ENCODE results near the gene TOMM70. TPM values are rescaled to one million over a fixed set of nuclear protein-coding genes. Genes with fewer than 3 reads are reported as not detected.

Gene TOMM70
- total and polyA plus RNA-seq, 3 donors from 2014 or later: 32.9 to 43.3 (median 35.4) TPM

- TF ChIP-seq POLR2A (IDR thresholded peaks at IDR 0.05): no peak
- TF ChIP-seq CTCF (IDR thresholded peaks at IDR 0.05): no peak
- H3K9me3 ChIP-seq: no peaks in the 10 kb centered on the region
- no peak overlapping the region for H3K27ac ChIP-seq
- H3K27me3 ChIP-seq: no peaks in the 10 kb centered on the region
- H3K4me3 ChIP-seq: no peak overlapping the region
- no peaks in the 10 kb centered on the region for H3K36me3 ChIP-seq (ENCODE audit: low read depth, missing control alignments)
- no peaks in the 10 kb centered on the region for H3K4me1 ChIP-seq
- DNase-seq: no peak
- intact Hi-C loops (cut with DNase I; ENCODE audit: low total_unique reads): no loop called here
- 84 to 95% methylated on average over 3 of the region's 3 CpGs for WGBS, 2 donors
Observed at GRCh38 chr3:100364421-100364820, 36.5 kb downstream of the TOMM70 start.

- WGBS, 2 donors: 84 to 86% methylated on average over 1 of the region's 1 CpG
- intact Hi-C loops (cut with DNase I; ENCODE audit: low total_unique reads): no loop called here
- no peaks in the 10 kb centered on the region for H3K4me1 ChIP-seq
- no peak for DNase-seq
- TF ChIP-seq POLR2A (IDR thresholded peaks at IDR 0.05) (no peak), CTCF (IDR thresholded peaks at IDR 0.05) (no peak)
- H3K4me3 ChIP-seq: no peak overlapping the region
- H3K36me3 ChIP-seq (ENCODE audit: low read depth, missing control alignments): no peaks in the 10 kb centered on the region
- H3K9me3 ChIP-seq: no peaks in the 10 kb centered on the region
- no peaks in the 10 kb centered on the region for H3K27me3 ChIP-seq
- no peak overlapping the region for H3K27ac ChIP-seq
Observed at GRCh38 chr3:100361897-100362296, 39.0 kb downstream of the TOMM70 start.

- whole genome bisulfite sequencing, 2 donors: 89 to 94% methylated on average over 4 of the region's 4 CpGs
- no peaks in the 10 kb centered on the region for H3K36me3 ChIP-seq (ENCODE audit: low read depth, missing control alignments)
Observed at GRCh38 chr3:100360757-100361496, 40.0 kb downstream of the TOMM70 start.

GRCh38 chr3:100359035-100359434 is 41.9 kb downstream of the TOMM70 start:
- Histone ChIP-seq H3K4me3 (no peak overlapping the region), H3K9me3 (no peaks in the 10 kb centered on the region), H3K4me1 (no peaks in the 10 kb centered on the region), H3K27ac (no peak overlapping the region), H3K27me3 (no peaks in the 10 kb centered on the region), H3K36me3 (ENCODE audit: low read depth, missing control alignments) (no peaks in the 10 kb centered on the region)
- intact Hi-C loops (cut with DNase I; ENCODE audit: low total_unique reads): no loop called here
- DNase-seq: no peak
- no peak for TF ChIP-seq CTCF (IDR thresholded peaks at IDR 0.05)
- no peak for TF ChIP-seq POLR2A (IDR thresholded peaks at IDR 0.05)
- 89 to 93% methylated on average over 3 of the region's 3 CpGs for WGBS, 2 donors

More at GRCh38 chr3:100360757-100361496, 40.0 kb downstream of the TOMM70 start:
- no peaks in the 10 kb centered on the region for H3K9me3 ChIP-seq
- H3K4me3 ChIP-seq: no peak overlapping the region
- TF ChIP-seq POLR2A (IDR thresholded peaks at IDR 0.05): no peak
- no peak for TF ChIP-seq CTCF (IDR thresholded peaks at IDR 0.05)
- H3K27me3 ChIP-seq: no peaks in the 10 kb centered on the region
- no peaks in the 10 kb centered on the region for H3K4me1 ChIP-seq
- intact Hi-C loops (cut with DNase I; ENCODE audit: low total_unique reads): no loop called here
- no peak overlapping the region for H3K27ac ChIP-seq
- no peak for DNase-seq

GRCh38 chr3:100358413-100358812 is 42.5 kb downstream of the TOMM70 start:
- Histone ChIP-seq H3K36me3 (ENCODE audit: low read depth, missing control alignments) (no peaks in the 10 kb centered on the region), H3K27ac (no peak overlapping the region), H3K4me1 (no peaks in the 10 kb centered on the region), H3K9me3 (no peaks in the 10 kb centered on the region), H3K27me3 (no peaks in the 10 kb centered on the region), H3K4me3 (no peak overlapping the region)
- WGBS, 2 donors: 76 to 81% methylated on average over 2 of the region's 2 CpGs
- TF ChIP-seq POLR2A (IDR thresholded peaks at IDR 0.05) (no peak), CTCF (IDR thresholded peaks at IDR 0.05) (no peak)
- no peak for DNase-seq
- intact Hi-C loops (cut with DNase I; ENCODE audit: low total_unique reads): no loop called here
